Right forelimb (tissue), 1 donor: ENCODE results near the gene LZTR1.

Experiments used
- DNase-seq: peaks from one replicate; pipeline ENCODE4 v3.0.0-alpha.2; 2018

LZTR1 gene

DNA sequence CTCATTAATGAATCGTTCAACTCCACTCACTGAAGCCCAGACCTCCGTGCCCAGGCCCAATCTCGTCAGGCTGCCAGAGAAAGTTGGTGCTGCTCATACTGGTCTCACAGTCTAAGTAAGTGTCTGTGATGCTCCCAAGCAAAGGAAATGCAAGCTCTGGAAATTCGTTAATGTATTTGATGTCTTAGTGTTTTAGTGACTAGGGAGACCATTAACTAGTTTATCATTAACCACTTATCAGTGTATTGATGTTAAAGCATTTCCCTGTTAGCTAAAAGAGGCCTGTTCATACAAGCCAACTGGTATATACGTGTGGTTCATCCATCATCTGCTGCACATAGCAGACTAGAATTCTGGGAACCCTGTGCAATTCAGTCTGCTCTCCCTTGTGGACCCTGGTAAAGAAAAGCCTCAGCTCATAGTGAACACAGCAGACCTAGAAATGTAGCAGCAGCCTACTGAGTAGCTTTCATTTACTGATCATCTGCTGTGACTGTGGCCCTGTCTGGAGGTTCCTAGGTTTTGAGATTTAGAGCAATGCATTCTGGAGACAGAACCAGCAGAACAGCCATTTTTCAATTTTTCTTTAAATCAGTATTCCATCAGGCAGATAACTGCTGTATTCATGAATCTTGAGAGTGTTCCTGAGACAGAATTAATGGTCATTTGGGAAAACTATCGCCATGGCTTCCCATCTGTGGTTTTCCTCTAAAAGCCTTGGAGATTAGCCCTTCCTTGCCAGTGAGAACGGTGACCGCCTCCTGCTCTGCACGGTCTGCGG, 30.8 kb upstream of the LZTR1 start:
- no peak for DNase-seq

DNA sequence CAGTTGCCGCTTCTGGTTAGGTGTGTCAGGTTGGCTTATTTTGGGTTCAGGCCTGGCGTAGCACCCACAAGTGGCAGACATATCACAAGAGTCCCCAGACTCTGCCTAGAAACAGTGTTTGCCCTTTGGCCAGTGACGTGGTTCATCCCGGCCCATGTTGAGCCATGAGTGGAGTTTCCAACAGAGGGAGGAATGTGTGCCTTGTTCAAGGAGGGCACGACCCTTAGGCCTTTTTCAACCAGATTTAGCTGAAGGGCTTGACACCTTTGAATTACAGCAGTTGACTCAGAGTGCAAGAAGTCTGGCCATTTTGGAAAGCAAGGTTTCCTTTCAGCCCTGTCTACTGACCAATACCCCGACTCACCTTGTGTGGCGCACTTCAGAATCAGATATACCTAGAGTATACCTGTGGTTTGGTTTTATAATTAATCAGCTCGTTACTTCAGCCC, 30.1 kb upstream of the LZTR1 start:
- no peak for DNase-seq

DNA sequence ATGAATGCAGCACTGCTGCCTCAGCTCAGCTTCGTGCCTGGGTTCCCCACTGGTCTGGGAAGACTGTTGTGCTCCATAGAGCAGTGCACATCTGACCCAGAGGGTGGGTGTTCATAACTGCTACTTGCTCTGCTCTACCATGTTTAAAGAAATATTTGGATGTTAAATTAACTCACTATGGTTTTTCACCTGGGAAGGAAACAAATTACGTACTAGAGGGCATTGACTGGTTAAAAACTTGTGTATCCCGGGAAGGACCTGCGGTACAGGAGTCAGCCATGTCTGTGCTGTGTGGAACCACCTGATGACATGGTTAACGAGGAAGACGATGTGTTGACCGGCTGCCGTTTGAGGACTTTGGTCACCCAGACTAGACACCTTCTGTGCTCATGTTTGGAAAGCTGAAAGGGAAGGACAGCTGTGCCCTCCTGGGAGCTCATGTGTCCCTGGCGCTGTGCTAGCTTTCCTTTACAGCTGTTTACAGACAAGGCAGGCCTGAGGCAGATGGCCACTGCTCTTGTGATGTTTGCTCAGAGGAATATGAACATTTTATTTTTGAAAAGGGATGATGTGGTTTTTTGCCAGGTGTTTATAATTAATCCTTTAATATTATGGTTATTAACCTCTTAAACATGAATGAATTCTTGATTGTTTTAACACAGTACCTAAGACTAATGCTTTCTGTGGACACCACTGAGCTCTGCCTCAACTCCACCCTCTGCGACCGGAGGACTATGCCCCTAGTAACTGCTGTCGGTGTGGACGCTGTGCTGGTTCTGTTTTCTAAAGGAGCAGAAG, 29.4 kb upstream of the LZTR1 start:
- DNase-seq: no peak

DNA sequence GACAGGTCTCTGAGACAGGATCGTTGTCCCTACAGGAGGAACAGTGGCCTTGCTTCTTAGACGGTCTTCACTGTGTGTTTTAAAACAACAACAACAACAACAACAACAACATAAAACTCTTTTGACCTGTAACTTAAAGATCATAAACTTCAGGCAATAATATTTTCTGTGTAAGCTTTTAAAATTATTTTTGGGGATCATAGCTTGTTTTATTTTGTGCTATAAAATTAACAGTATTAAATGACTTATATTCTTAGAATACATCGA, 28.8 kb upstream of the LZTR1 start:
- DNase-seq: no peak

DNA sequence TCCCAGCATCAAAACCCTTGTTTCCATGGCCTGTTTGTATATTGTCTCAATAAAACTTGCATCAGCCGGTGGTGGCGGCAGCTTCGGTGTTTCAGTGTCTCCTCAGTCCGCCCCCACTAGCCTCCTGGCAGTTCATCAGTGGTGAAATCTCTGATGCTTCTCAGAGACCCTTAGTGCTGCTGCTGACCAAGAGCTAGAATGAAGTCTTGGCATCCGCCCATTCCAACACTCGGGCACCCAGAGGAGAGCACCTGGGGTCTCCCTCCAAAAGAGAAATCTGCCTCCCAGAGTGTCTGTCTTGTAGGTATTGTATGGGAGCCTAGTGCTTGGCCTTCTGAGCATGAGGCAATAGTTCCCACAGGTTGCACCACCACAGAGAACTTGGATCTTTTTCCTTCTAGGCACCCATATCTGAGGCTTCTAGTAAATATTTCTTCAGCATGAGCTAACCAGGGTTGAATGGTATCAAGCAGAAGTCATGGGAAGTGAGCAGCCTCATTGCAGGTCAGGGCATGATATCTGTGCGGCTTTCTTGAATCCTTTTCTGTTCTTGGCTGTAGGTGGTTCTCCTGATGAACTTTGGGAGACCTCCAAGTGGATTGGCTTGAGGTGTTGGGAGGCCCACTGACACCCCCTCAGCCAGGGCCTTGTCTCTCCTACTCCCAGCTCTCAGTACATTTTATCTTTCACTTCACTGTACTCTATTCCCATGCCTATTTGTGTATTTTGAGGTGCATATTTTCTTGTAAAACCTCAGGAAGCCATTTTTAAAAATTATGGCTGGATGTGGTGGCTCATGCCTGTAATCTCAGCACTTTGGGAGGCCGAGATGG, 28.2 kb upstream of the LZTR1 start:
- DNase-seq: no peak

DNA sequence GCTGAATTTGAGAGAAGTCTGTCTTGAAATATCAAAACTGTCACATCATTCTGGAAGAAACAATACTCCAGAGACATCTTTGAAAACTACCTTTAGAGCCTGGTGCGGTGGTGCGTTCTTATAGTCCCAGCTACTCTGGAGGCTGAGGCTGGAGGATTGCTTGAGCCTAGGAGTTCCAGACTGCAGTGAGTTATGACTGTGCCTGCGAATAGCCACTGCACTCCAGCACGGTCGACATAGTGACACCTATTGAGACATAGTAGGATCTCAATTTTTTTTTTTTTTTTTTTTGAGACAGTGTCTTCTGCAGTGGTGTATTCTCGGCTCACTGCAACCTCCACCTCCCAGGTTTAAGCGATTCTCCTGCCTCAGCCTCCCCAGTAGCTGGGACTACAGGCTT, 26.5 kb upstream of the LZTR1 start:
- DNase-seq: no peak

DNA sequence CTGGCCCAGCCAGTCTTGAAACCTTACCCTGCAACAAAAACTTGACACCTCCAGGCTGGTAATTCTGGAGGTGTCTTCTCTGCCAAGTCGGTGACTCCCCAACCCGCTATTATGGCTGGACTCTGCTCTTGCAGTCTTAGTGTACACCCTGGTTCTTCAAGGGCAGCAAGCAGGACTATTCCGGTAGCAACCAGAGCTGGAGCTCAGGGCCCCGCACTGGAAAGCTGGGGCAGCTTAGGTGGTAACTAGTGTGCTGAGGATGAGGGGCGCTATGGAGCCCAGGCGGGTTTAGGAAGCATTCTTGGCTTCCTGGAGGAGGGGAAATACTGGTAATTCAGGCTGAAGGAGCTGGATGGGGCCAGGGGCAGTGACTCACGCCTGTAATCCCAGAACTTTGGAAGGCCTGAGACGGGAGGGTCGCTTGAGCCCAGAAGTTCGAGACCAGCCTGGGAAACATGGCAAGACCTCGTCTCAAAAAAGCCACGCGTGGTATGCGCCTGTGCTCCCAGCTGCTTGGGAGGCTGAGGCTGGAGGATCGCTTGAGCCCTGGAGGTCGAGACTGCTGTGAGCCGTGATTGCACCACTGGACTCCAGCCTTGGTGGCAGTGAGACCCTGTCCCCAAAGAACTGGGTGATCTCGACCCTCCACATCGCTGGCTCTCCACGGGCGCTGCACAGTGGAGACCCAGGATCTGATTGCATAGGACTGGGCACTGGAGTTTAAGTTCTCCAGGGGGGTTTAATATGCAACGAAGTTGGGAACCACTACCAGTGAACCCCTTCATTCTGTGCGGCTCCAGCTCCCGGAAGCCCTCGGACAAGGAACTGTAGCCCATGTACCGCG, 25.6 kb upstream of the LZTR1 start:
- DNase-seq: no peak

DNA sequence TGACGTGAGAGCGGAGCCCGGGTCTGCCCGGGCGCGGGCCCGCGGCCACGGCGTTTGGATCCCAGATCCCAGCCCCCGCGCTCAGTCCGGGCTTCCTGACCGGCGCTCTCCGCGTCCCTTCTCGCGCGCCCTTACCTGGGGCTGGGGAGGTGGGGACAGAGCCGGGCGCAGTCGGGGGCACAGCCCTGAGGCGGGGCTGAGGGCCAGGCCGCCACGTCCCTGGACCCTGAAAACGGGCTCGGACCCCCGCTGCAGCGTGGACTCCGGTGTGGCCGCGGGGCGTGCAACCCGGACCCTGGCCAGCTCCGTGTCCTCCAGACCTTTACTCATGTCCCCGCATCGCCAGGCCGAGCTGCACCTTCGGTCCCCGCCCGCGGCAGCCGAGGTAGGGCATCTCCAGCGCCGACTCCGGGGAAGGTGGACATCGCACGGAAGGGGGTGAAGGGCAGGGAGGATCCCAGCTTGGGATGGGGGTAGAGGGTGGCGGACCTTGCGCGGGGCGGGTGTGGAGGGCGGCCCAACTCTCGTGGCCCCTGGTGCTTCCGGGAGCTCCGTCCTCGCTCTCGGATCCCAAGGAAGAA, 24.9 kb upstream of the LZTR1 start:
- peak; percentile 50 for DNase-seq

DNA sequence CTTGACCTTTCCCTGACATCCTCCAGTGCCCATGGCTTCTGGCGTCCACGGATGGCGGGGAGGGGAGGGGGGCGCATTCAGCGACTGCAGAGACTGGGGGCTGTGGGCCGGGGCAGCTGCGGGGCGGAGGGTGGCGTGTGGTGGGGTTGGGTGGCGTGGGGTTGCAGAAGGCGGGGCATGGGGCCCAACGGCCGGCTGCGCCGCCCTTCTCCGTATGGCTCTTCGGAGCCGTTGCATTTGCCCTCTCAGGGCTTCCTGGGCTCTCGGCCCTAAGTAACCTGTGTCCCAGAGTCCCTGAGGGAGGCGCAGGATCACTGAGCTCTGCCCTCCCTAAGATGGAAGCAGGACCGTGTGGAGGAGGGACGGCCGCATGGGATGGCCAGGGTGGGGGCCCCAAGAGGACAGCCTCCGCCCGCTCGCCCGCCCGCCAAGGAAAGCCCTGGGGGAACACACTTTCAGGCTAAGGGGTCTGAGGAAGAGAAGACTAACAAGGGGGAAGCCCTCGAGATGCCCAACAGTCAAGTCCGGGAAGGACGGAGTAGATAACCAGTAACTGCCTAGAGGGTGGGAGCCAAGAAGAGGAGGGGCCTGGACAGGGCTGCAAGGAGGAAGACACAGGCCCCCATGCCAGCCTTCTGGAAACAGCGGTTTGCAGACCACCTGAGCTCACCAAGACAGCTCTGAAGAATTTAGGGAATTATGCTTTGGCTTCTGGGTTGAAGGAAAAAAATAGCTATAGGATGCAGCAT, 24.2 kb upstream of the LZTR1 start:
- no peak for DNase-seq

DNA sequence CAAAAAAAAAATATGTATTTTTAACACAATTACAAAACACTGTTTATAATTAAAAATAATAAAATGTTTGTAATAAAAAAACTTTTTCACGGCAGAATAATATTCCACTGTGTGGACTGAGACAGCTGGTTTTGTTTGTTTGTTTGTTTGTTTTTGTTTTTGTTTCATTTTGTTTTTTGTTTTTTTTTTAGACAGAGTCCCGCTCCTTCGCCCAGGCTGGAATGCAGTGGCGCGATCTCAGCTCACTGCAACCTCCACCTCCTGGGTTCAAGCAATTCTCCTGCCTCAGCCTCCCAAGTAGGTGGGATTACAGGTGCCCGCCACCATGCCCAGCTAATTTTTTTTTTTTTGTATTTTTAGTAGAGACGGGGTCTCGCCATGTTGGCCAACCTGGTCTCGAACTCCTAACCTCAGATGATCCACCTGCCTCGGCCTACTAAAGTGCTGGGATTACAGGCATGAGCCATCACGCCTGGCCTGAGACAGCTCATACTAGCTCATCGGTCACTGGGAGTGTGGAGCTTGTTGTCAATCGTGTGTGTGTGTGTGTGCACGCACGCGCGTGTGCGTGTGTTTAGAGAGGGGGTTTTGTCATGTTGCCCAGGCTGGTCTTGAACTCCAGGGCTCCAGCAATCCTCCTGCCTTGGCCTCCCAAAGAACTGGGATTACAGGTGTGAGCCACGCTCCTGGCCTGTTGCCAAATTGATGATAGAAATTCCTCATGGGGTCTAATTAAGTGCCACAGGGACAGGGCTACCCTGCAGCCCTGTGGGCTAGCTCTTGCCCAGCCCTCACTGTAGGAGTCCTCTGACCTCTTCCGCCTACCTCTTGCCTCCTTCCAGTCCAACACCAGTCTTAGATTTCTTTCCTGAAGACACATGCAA, 22.3 kb upstream of the LZTR1 start:
- DNase-seq: no peak

DNA sequence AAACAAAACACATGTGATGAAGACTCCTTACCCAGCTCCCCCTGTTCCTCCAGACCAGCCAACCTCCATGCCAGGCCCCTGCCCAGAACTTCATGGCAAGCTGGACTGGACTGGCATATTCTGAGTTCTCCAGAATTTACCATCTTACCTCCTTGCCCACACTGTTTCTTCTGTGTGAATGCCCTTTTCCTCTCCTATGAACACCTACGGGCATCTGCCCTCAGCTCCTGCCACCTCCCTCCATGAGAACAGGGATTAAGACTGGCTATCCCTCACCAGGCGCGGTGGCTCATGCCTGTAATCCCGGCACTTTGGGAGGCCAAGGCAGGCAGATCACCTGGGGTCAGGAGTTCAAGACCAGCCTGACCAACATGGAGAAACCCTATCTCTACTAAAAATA, 21.5 kb upstream of the LZTR1 start:
- no peak for DNase-seq

DNA sequence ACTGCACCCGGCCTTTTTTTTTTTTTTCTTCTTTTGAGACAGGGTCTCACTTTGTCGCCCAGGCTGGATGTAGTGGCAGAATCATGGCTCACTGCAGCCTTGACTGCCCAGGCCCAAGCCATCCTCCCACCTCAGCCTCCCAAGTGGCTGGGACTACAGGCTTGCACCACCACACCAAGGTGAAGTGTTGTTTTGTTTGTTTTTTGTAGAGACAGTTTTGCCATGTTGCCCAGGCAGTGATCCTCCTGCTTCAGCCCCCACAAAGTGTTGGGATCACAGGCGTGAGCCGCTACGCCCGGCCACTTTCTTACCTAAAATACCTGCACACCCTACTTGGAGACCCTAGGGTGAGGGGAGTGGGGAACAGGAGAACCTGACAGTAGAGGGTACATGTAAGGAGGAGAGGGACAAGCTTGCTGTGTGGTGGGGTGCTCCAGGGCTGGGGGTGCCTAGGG, 19.6 kb upstream of the LZTR1 start:
- DNase-seq: no peak

DNA sequence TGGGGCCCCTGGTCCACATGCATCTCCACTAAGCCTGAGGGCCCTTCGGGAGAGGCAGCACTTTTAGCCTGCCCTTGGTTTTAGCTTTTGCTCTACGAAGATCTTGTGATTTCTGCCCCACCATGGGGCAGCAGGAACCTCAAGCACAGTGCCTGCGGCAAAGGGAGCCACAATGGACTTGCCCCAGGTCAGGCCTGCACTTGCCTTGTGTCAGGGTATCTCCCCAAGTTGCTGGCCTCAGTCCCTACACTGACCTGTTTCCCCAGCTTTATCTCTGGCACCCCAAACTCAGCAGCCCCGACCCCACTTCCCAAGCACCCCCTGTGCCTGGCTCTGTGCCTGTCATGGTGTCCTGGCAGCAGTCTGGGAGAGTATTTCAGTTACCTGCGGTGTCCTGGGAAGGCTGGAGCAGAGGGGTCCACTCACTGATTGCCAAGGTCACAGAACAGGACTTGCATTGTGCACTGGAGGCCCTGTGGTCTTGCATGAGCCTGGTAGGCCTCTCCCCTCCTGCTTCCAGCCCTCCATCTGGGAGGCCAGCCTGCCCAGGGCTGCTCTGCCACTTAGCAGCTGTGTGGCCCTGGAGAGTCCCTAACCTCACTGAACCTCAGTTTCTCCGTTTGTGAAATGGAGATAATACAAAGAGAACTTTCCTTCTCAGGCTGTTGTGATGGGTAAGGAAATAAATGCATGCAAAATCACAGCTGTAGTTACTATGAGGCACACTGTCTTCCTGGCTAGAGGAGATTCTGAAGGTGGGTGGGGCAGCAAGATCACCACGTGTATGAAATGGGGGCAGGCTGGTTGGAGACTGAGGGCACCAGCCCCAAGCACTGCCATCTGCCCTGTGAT, 18.7 kb upstream of the LZTR1 start:
- DNase-seq: no peak

DNA sequence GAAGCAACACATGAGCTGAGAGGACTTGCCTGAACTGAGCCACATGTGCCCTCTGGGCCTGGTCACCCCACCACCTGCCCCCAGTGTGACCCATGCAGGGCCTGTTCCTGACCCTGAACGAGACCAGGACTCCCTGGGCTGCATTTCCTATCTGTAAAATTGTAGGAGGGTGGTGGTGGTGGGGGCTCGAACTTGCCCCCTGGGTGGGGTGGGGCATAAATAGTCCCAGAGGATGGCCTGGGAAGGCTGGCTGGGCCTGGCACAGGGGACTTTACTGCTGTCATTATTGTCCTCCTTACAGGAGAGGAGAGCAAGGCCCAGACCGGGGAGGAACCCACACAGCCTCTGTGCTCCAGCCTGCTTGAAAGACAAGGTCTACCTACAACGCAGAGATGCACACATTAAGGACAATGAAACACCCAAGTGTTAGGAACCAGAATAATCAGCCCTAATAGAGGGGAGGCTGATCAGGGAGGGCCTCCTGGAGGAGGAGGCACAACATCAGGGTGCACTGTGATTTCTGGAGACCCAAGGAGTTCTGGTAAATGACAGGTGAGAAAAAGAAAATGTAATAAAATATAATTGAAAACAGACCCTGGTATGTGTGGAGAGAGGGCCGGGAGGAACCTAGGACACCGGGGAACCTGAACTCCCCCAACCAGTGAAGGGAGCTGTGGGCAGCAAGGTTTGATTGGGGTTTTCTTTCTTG, 17.9 kb upstream of the LZTR1 start:
- no peak for DNase-seq

DNA sequence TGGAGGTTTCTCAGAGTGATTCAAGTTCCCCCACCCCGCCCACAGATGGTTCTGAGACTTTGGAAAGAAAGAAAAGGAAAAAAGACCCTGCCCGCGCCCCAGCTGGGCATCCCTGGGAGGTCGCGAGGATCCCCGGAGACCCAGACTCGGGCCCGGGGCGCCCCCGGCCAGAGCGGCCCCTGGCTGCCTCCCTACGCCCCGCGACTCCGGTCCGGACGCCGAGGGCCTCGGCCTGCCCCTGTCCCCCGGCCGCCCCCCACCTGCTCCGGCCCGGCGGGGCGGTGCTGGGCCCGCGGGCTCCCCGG, 17.3 kb upstream of the LZTR1 start:
- no peak for DNase-seq

DNA sequence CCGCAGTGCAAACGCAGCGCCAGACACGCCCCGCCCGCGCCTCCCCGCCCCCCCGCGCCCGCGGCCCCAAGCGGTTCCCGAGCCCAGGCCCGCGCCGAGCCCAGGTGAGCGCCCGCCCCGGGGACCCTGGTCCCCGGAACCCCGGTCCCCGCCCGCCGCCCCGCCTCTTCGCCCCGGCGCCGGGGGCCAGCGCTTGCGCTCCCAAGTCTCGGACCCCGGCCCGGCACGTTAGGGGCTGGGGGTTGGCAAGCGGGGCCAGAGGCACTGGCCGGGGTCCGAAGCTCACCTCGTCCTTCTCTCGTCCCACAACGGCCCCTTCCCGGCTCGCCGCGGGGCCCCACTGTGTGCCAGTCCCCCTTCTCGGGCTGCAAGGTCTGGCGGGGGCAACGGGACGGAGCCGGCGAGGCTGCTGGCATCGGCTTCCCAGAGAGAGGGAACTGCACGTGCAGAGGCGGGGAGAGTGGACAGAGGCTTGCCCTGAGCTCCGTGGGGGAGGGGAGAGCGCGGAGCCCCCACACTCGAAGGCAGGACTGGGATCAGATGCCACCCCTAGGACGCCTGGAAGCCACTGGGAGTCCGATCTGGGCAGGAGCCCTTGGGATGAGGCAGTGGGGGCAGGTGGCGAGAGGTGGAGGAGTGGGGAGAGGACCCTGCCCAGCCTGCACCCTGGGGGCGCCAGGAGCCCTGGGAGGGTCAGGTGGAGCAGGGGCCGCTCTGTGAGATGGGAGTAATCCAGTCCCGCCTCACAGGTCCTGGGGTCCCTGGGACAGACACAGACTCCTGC, 16.8 kb upstream of the LZTR1 start:
- DNase-seq: no peak

DNA sequence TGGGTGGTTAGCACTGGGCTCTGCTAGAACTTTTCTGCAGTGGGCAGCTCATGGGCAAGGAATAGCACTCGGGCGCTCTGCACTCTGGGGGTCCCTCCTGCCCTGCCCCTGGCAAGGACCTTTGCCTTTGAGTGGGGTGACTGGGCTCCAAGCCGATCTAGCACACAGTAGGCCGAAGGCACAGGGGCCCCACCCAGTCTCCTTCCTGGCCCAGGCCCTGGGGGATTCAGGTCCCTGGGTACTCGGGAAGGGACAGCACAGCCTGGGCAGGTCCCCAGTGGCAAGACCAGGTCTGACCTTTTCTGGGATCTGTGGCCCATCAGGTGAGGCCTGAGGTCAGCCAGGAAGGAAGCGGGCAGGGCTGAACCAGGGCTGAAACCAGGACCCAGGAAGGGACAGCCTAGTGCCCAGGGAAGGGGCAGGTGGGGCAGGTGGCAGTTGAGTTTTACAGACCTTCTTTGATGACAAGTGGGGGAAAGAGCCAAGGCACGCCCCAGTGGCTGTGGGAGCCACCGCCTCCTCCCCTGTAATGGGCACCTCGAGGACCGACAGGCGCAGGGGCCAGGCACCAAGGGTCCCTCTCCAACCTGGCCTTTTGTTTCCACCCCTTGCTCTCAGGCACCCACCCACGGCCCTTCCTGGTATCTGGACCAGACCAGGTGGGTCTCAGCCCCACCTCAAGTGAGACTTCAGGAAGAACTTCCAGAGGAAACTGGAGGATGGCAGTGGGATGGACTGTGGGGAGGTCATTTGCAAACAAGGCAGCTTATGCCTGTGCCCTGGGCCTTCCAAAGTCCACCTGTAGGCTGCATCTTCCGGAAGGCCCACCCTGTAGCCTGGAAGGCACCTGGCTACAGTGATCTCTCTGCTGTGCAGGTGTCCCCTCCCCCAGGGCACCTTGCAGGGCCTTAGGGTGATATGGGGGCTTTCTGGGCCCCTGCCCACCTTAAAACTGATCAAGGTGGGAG, 15.9 kb upstream of the LZTR1 start:
- DNase-seq: no peak
